Retina (tissue), 1 donor: Measurements from ENCODE around the gene CCDC74A.
"Not testable (repeated sequence)": the region's sequence is repeated elsewhere in the genome, so short reads cannot be mapped to it uniquely, and the experiment has no call there.

Experiments used
- DNase-seq: peaks from one replicate; pipeline ENCODE4 v3.0.0-alpha.2; 2016

Gene CCDC74A

DNA sequence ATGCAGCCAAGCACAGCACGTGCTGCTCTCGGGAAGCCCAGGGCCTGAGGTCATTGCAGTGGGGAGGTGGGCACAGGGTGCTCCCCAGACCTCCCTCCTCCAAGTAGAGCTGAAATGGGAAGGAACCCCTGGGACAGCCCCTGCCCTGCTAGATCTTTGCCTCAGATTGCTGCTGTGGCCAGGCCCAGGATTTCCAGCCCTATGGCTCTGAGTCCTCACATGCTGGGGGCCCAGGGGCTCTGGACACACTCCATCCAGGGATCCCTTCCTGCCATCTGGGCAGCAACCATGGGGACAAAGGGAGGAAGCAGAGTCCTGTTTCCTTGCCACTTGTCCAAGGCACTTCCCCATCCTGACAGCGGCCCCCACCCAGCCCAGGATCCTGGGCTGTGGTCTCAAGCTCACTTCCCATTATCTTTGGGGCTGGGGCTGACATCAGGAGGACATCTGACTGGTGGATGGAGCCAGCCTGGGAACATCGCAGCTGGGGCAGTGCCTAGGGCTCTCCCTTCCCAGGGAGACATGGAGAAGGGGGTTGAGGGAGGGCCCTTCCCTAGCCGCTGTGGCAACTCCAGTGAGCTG lies 2.3 kb downstream of the CCDC74A start:
- DNase-seq: peak; percentile 13

DNA sequence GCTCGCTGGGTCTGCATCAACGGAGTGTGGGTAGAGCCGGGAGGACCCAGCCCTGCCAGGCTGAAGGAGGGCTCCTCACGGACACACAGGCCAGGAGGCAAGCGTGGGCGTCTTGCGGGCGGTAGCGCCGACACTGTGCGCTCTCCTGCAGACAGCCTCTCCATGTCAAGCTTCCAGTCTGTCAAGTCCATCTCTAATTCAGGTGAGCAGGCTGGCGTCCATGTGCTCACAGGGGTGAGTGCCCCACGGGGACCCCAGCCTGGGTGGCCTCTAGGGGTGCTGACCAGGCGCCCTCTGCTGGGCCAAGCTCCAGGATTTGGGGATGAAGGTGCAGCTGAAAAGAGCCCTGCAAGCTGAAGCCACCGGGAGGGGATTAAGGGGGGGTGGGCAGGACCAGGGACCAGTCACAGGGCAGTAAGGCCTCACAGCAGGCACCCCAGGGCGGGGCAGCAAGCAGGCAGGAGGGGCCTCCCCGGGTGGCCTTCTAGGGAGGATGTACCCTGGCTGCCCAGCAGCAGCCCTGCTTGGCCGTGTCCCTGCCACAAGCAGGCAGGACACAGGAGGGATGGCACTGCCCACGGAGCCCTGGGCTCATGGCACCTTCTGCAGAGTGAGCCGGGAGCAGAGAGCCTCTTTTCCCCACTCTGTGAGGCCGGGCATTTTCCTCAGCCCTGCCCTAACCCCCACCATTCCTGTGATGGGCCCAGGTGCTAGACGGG lies 3.1 kb downstream of the CCDC74A start:
- DNase-seq: not testable (repeated sequence)

DNA sequence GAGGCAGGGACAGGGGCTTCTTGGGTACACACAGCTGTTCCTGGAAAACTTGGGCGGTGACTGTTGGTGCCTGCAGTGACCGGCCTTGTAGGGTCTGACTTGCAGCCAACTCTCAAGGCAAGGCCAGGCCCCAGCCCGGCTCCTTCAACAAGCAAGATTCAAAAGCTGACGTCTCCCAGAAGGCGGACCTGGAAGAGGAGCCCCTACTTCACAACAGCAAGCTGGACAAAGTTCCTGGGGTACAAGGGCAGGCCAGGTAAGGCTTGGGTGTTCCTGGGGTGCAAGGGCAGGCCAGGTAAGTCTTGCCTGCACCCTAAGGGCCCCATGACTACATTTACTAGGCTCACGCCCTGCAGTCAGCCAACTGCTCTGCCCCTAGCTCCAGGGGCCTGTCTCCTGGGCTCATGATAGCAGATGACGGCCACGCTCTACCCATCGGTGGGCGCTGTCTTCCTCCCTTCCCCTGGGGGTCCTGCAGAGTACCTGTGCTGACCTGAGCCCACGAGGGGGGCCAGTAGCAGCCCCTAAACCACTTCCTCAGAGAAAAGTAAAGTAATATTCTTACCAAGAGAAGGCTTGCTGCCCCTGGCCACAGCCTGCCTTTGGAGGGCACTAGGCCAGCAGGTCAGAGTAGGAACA lies 4.0 kb downstream of the CCDC74A start:
- not testable (repeated sequence) for DNase-seq

DNA sequence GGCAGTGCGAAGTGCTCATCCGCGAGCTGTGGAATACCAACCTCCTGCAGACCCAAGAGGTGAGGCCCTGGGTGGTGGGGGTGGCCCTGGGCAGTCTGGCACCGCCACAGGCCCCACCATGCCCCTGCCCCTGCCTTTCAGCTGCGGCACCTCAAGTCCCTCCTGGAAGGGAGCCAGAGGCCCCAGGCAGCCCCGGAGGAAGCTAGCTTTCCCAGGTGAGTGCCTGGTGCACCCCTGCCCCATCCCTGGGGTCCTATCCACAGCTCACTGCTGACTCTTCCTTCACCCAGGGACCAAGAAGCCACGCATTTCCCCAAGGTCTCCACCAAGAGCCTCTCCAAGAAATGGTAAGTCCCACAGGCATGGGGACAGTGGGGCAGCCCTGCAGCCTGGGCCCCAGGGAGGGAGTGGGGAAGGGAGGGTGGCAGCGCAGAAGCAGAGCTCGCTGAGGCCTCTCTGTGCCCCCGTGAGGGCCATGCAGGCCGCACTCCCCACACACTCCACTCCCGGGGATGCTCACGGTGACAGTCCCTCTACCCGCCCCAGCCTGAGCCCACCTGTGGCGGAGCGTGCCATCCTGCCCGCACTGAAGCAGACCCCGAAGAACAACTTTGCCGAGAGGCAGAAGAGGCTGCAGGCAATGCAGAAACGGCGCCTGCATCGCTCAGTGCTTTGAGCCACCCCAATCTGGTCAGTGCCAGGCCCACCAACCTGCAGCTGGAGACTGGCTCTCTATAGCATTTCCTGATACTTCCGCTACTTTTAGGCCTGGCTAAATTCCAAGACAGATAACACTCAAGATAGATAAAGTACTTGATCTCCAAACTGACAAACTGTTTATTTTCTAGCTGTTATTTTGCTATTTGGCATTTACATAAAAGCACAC lies 5.3 kb downstream of the CCDC74A start:
- DNase-seq: not testable (repeated sequence)

DNA sequence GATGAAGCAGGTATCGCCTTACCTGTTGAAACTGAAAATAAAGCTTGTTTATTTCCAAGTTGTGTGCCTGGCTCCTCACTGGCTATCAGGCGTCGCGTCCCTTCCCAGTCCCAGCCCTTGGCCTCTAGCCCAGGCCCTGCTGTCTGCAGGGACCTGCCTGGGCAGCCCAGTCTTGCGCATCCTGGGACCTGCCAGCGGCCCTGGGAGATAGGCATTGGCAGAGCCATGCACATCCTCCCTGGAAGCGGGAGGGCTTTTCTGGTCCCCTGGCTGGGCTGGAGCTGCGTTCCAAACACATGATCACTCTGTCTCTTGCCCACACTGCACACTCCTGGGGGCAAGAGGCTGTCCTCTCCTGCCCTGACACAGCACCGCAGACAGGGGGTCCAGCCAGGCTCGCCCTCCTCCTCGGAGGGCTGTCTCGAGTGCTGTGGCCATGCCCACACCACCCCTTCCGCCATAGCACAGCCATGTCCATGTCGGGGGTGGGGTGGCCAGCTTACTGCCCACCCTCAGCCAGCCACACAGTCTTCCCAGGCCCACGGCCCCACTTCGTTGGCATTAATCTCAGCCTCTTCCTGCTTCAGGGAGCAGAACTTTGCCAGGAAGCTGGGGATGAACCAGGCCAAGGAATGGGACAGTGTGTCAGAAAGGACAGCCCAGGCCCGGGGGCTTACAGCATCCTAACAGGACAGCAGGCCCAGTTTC lies 6.1 kb downstream of the CCDC74A start:
- DNase-seq: not testable (repeated sequence)

DNA sequence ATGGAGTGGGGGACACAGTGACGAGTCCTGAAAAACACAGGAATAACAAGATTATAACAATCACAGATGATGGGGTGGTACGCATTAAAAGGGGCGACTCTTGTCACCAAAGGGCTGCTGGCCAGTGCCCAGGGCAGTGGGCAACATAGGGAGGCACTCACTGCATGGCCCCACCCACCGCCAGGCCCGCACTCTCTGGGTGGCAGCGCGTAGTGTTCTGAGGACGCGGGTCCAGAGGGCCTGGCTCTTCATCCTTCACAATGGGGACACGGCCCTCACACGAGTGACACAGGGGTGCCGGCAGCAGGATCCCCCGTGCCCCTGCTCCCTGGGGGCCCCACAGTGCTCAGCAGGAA lies 6.6 kb downstream of the CCDC74A start:
- not testable (repeated sequence) for DNase-seq

DNA sequence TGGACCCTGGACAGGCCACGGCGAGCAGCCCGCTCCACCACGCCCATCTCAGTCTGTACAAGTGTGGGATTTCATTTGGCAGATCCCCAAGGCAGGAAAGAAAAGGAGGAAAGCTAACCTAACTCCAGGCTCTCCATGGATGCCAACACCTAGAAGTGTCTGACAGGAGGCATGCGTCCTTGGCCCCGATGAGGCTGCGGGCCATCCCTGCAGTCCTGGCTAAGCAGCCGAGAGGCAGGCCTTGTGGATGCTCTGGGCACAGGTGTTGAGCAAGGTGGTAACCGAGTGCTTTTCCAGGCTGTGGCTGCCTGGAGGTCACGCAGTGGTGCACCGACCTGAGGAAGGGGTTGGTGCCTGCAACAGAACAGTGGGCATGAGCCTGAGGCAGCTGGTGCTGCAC lies 7.3 kb downstream of the CCDC74A start:
- not testable (repeated sequence) for DNase-seq

DNA sequence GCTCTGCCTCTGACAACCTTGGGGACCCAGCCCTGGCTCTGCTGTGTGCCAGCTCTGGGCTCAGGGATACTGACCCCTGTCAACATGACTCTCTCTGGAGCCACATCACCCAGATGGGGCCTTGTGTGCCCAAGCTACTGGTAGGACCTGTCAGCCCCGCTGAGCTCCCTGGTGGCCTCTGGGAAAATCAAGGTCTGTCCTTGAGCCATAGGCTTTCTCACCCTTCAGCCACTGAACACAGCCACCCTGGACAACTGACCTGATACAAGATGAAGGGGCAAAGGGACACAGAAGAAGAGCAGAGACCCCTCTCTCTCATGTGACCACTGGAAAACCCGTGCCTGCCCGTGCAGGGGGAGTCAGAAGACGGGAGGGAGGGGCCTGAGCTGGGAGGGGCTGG lies 7.8 kb downstream of the CCDC74A start:
- DNase-seq: no peak

DNA sequence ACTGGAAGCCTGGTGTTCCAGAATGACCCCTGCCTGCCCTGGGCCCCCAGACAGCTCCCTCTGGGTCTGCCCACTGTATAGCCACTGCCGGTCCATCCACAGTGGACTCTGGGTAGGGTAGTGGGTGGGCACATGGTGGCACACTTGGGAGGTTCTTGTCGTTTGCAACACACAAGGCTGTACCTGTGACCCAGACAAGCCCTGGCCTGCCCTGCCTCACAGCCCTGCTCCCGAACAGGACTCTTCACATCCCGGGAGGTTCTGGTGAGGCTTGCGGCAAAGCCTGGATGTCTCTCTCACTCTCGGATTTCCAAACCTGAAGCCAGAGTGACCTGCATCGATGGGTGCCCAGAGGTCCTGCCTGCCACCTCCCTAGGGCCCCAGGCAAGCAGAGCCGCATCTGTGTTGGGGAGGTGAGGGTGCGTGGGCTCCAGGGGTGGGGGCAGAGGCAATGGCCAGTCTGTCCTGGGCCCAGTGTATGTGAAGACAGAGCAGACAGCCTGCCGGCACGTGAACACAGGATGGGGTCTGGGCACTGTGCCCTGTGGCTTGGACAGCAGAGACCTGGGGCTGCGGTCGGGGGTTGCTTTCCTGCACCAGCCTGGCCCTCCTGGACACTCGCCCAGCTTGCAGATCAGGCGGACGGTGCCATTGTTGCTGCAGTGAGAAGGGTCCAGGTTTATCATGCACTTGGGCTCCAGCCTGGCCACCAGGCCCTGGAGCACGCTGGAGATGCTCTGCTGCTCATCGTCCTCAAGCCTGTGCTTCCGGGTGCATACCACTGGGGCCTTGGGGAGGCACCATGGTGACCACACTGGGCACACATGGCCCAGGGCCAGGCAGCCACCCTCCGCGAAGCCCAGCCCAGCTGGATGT lies 8.5 kb downstream of the CCDC74A start:
- DNase-seq: not testable (repeated sequence)

DNA sequence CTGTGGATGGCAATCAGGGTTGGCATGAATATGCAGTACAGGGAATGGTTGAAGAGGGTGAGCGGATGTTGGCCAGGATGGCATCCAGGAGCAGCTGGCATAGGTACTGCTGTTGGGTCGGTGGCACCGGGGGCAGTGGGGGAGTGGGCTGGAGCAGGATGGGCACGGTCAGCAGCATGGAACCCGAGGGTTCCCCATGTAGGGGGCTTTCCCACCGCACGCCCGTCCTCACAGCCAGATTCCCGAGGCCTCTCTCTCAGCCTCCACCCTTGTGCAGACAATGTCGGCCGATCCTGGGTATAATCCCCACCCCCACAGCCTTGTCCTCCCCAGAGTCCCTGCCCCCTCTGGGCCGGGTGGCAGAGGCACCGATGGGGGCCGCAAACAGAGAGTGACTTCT lies 9.2 kb downstream of the CCDC74A start:
- not testable (repeated sequence) for DNase-seq

DNA sequence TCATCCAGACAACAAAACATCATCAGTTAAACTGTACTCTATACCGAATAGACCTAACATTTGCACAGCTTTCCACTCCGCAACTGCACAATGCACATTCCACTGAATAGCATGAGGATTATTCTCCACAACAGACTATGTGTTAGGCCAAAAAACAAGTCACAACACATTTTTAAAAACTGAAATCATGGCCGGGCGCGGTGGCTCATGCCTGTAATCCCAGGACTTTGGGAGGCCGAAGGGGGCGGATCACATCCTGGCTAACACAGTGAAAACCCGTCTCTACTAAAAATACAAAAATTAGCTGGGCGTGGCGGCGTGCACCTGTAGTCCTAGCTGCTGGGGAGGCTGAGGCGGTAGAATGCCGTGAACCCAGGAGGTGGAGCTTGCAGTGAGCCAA lies 11.2 kb downstream of the CCDC74A start:
- DNase-seq: not testable (repeated sequence)

DNA sequence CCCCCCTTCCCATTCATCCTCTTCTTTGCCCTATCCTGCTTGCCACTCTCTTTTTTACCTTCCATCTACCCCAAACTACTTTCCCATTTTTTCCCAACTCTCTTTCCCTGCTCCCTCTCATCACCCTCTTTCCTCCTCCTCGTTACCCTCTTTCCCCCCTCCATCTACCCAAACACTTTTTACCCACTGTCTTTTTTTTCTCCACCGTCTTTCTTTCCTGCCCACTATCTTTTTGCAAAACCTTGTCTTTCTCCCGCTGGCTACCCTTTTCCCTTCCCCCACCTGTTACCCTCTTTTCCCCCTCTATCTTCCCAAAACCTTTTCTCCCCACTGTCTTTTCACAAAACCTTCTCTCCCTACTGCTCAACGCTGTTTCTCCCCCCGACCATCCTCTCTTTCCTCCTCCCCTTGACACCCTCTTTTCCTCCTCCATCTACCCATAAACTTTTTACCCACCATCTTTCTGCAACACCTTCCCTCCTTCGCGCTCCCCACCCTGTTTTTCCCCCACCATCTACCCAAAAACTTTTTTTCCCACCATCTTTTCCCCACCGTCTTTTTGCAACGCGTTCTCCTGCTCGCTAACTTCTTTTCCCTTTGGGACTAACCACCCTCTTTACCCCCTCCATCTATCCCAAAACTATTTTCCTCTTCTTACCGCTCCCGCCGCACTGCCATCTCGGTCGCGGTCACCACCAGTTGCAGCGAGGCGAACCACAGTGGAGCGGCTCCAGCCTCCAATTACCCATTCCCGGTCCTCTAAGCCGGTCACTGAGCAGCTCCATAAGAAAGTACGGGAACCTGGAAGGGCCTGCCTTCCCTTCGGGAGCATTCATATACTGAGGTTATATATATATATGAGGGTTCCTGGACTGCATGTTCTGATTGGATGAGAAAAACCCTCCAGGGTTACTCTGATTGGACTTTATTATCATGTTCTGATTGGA lies 15.0 kb downstream of the CCDC74A start:
- DNase-seq: no peak

DNA sequence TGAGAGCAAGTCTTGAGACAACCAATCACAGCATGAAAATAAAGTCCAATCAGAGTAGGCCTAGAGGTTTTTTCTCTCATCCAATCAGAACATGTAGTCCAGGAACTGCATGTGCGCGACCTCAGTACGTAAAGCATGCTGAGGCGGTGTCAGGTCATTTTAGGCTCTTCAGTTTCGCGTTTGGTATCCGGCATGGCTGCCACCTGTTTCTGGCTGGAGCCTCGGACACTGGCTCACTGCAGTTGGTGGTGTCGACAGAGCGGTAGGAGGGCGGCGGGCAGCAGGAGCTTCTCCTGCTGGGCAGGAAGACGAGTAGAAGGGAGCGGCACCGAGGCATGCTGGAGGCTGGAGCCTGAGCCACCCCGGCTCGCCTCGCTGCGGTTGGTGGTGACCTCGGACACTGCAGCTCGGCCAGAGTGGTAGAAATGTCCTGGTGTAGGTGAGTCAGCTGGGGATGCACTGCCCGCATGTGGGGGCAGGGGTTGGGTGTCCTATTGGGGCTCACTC lies 15.8 kb downstream of the CCDC74A start:
- no peak for DNase-seq

DNA sequence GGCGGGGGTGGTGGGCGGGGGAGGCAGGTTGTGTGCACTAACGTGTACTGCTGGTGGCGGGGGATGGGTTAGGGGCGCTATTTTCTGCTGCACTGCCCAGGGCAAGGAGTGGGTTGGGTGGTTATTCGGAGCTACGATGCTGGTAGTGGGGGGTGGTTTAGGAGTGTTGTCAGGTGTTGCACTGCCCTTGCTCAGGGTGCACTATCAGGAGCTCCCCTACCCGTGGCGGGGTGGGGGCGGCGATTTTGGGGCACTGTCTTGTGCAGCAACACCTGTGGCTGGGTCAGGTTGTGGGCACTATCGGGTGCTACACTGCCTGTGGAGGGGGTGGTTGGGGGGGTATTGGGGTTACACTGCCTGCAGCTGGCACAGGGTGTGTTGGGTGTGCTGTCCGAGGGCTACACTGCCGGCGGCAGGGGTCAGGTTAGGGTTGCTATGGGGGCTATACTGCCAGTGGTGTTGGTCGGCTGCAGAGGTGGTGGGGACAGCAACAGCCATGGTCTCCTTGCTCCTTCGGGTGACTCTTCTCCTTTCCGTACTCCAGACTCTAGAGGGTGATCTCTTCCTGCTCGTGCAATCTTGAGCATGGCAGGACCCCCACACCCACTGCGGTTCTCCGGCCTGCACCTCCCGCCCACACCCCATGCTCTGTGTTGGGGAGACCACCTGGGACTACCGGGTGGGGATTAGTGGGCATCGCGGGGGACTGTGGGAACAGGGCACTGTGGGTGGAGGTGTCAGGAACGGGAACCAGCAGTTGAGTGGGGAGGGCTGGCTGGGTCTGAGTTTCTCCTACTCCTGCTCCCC lies 16.5 kb downstream of the CCDC74A start:
- DNase-seq: not testable (repeated sequence)

DNA sequence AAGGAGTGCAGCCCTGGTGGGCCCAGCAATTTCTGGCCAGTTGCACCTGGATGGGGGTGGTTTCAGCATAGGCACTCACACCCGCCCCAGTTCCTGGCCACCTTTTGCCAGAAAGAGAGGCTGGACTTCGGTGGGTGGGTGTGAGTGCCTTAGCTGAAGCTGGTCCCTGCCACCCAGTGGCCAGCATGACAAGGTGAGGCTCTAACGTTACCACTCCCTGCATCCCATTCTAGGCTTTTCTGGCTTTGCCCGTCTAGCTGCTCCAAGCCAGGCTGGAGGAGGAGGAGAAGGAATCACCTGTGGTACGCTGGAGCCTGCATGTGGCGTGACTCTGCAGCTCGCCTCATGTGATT lies 17.1 kb downstream of the CCDC74A start:
- DNase-seq: not testable (repeated sequence)

DNA sequence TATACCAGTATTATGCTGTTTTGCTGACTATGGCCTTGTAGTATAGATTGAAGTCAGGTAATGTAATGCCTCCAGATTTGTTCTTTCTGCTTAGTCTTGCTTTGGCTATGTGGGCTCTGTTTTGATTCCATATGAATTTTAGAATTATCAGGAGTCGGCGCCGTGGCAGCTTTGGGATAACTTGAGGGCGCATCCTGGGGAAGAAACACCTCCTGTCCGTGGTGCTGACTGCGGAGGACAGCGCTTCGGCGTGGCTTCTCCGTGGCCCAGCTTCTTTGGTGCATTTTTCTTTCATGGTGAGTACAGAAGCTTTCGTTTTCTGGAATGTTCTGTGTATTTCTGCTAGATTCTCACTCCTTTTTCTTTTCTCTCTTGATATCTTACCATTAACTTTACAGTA lies 25.2 kb downstream of the CCDC74A start:
- no peak for DNase-seq

DNA sequence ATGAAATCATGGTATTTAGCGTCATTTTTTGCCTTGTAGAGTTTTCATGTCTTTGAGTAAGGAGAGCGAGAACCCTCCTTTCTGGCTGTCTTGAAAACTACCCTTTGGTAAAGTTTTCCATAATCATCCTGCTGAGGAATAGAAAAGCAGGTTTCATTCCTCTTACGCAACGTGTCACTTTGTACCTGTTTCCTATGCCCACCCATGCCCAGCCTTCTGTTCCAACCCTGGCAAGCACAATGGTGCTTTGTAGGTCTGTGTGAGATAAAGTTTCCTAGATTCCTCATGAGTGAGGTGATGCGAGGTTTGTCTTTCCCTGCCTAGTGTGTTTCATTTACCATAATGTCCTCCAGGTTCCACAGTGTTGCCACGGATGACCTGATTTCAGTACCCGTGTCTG lies 29.3 kb downstream of the CCDC74A start:
- no peak for DNase-seq

DNA sequence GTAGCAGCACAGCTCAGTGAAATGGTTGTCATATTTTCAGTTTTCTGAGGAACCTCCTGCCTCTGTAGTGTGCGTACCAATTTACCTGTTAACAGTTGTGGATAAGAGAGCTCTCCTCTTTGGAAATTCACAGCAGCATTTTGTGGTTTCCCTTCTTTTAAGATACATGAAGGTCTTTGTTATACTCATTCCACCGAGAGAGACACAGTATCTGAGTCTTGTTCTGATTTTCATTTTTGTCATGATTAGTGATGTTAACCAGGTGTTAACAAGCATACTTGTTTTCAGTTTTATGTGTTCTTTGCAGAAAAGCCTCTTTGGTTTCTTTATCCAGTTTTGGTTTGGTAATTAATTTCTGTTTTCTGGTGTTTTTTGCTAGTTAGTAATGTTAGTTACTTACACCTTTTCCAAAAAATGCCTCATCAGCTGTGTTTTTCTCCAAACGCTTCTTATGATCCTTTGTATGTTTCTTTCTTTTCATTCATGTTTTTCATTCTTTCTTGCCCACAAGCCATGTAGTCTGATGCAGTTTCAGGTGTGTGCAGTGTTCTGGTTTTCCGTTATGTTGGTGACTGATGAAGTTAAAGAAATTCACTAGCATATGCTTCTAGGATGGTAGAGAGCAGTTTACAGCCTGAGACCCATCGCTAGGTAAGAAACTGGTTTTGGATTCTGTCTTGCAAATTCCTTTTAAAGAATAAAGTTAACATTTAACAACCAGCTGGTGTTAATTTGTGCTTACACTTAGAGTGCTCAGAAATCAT lies 30.1 kb downstream of the CCDC74A start:
- no peak for DNase-seq

DNA sequence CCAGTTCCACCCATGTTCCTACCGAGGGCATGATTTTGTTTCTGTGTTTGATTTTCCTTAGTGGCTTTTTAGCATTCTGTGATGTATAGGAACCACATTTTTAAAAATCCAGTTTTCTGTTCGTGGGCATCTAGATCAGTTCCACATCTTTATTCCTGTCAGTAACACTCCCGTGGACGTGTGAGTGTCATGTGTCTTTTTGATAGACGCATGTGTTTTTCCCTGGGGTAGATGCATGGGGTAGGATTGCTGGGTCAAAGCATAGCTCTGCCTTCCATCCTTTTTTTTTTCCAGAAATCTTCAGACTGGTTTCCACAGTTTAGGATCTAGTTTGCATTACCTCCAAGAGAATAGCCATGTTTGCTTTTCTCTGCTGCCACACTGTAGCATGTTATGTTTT lies 38.7 kb downstream of the CCDC74A start:
- no peak for DNase-seq
